ENCODE results near the gene HSPB2. TPM values are rescaled to one million over a fixed set of nuclear protein-coding genes. Genes with fewer than 3 reads are reported as not detected.

Gene HSPB2
- total and polyA plus RNA-seq, 2 of the 4 experiments (the other 2 are of a cell fraction): 0.18 to 0.55 TPM

- TF ChIP-seq RAD21 (IDR thresholded peaks at IDR 0.05; ENCODE audit: low read length) (no peak), NFE2L2 (IDR thresholded peaks at IDR 0.05; ENCODE audit: low read depth, low read length) (no peak), CTCF (conservative IDR thresholded peaks at IDR 0.05; ENCODE audit: low read depth, low read length) (no peak)
- Histone ChIP-seq H3K4me3 (ENCODE audit: insufficient read depth, low read depth, low read length) (no peak overlapping the region), H3K23ac (ENCODE audit: low read depth, low read length) (no peak overlapping the region), H2BK20ac (ENCODE audit: low read depth, low read length) (no peak overlapping the region), H2AFZ (replicated peaks; ENCODE audit: low read length, poor library complexity) (no peak overlapping the region), H3K56ac (ENCODE audit: extremely low read depth, insufficient read depth, low read length) (no peak overlapping the region), H3K36me3 (ENCODE audit: control insufficient read depth, insufficient read depth, low read length) (no peaks in the 10 kb centered on the region), H3K14ac (replicated peaks; ENCODE audit: low read depth, low read length) (no peak overlapping the region), H2BK15ac (ENCODE audit: low read depth, low read length) (peak overlapping the region; percentile 47; the same call in 1 of the 3 replicates), H3K4me2 (ENCODE audit: low read depth, low read length) (no peak overlapping the region), H2AK5ac (ENCODE audit: low read depth, low read length) (no peak overlapping the region), H3K9me3 (ENCODE audit: control insufficient read depth, insufficient read depth, low read length) (no peaks in the 10 kb centered on the region), H2BK120ac (ENCODE audit: low read depth, low read length) (no peak overlapping the region), H4K20me1 (ENCODE audit: insufficient read depth, low read length) (no peaks in the 10 kb centered on the region), H3K27me3 (ENCODE audit: control insufficient read depth, insufficient read depth, low read length) (no peaks in the 10 kb centered on the region), H4K8ac (ENCODE audit: low read depth in 2 of 2, low read length in 2 of 2) (no peak overlapping the region), H3K4me1 (ENCODE audit: control insufficient read depth, insufficient read depth, low read length) (peaks cover 13% of the 10 kb centered on the region), H3K9ac (ENCODE audit: low read depth, low read length) (no peak overlapping the region), H4K5ac (ENCODE audit: low read depth, low read length) (no peak overlapping the region), H2BK5ac (ENCODE audit: low read depth, low read length, poor library complexity, severe bottlenecking) (no peak overlapping the region), H4K91ac (ENCODE audit: insufficient read depth, low read depth, low read length) (no peak overlapping the region), H3K9me1 (ENCODE audit: insufficient read depth, low read length) (peaks cover 15% of the 10 kb centered on the region), H3K18ac (ENCODE audit: low read depth, low read length) (no peak overlapping the region), H3K27ac (ENCODE audit: insufficient read depth, low read length) (no peak overlapping the region), H3K4ac (ENCODE audit: low read depth, low read length) (no peak overlapping the region), H2AK9ac (replicated peaks; ENCODE audit: low read depth, low read length, poor library complexity) (no peak overlapping the region), H3K79me1 (ENCODE audit: low read depth in 1 of 2, low read length in 2 of 2) (peaks cover 0 to 3% of the 10 kb centered on the region in 2 experiments; a peak in 2 of 4 replicates)
- CTCF ChIA-PET: no interaction called here
- no TSS peak for BruUV-seq (replicated peaks)
- intact Hi-C loops (cut with micrococcal nuclease): no loop called here
- DNase-seq (no peak), ATAC-seq (ENCODE audit: low read depth) (no peak)
- POLR2A ChIA-PET (ENCODE audit: unreplicated experiment): no interaction called here
- in situ Hi-C loops (cut with MboI; ENCODE audit: low sequenced_read_pairs): loop anchor here (5.0 kb wide), 1 partner anchor 39 kb away; no protein-coding TSS in a partner anchor
- WGBS, 2 experiments (ENCODE audit: extremely low coverage in 2 of 2, insufficient read length in 1 of 2): no CpG with 5 or more reads among the region's 2 CpGs
- dilution Hi-C loops (cut with HindIII; ENCODE audit: low sequenced_read_pairs, unreplicated experiment): no loop called here
Observed at GRCh38 chr11:111920908-111921307, 8.4 kb downstream of the HSPB2 start.

Data from IMR-90 (cell line).